Upper lobe of left lung (tissue), 6 donors: ENCODE measurements around the gene PIKFYVE. TPM values are rescaled to one million over a fixed set of nuclear protein-coding genes. Genes with fewer than 3 reads are reported as not detected.

Experiments
- ATAC-seq, 2 donors: fragments of 200-7000 bp; cut with Tn5 transposase; one replicate each; pipeline ENCODE4 v1.9.1; 2022; ENCODE audit warnings: mild to moderate bottlenecking in 2 of 2, moderate library complexity in 2 of 2; ENCODE audit not compliant: low FRiP score in 2 of 2
- DNase-seq, 2 donors: peaks; one replicate each; pipeline ENCODE4 v3.0.0-alpha.2; 2019 to 2020
- H3K27ac ChIP-seq, 4 donors: fragments of 200-600 bp; sonication (generic); one replicate each; pipeline ENCODE4 v1.5.1; 2016 to 2019
- H3K27me3 ChIP-seq, 4 donors: fragments of 200-600 bp; sonication (generic); one replicate each; pipeline ENCODE4 v1.5.1; 2017 to 2019
- H3K36me3 ChIP-seq, 4 donors: fragments of 200-600 bp; sonication (generic); one replicate each; pipeline ENCODE4 v1.5.1; 2016 to 2019
- H3K4me1 ChIP-seq, 4 donors: fragments of 200-600 bp; sonication (generic); one replicate each; pipeline ENCODE4 v1.5.1; 2018 to 2019
- H3K4me3 ChIP-seq, 4 donors: fragments of 200-600 bp; sonication (generic); one replicate each; pipeline ENCODE4 v1.5.1; 2017 to 2019; ENCODE audit warnings: mild to moderate bottlenecking in 2 of 4, moderate library complexity in 1 of 4
- H3K9me3 ChIP-seq, 4 donors: fragments of 200-600 bp; sonication (generic); one replicate each; pipeline ENCODE4 v1.5.1; 2018 to 2019
- CTCF ChIP-seq, 6 experiments: fragments of 450-650 bp in 4 of 6; fragments of 200-600 bp in 2 of 6; sonication (generic) in 2 of 6; IDR thresholded peaks; one replicate each; pipeline ENCODE4 v1.5.1; 2016 to 2019; ENCODE audit warnings: antibody characterized with exemption in 6 of 6
- EP300 ChIP-seq, 4 donors: sonication (generic); formaldehyde crosslinking; IDR thresholded peaks; one replicate each; pipeline ENCODE4 v1.5.1; 2017; ENCODE audit warnings: antibody characterized with exemption in 4 of 4, control low read depth in 2 of 4
- POLR2A ChIP-seq, 4 donors: fragments of 450-650 bp; IDR thresholded peaks; one replicate each; pipeline ENCODE4 v1.5.1; 2016 to 2017; ENCODE audit warnings: antibody characterized with exemption in 4 of 4, mild to moderate bottlenecking in 2 of 4
- POLR2AphosphoS5 ChIP-seq, 2 donors: sonication (generic); formaldehyde crosslinking; IDR thresholded peaks; one replicate each; pipeline ENCODE4 v1.5.1; 2017; ENCODE audit warnings: antibody characterized with exemption in 2 of 2
- WGBS, 2 donors: methylation state at CpG; one replicate each; pipeline ENCODE4 v1.1.5; 2017 to 2018; 5-methylcytosine and 5-hydroxymethylcytosine counted together
- total RNA-seq, 6 donors: library from RNA; depleted of rRNA in 4 of 6; stranded (reverse); fragments of >200 nt in 4 of 6; gene quantifications; one replicate each; pipeline versions ENCODE4 v1.1.0 to v1.2.1, GENCODE V29; 2016 to 2021
- donor health status: DM: no; HTN: no; CAD: no; lungs with moderate emphysema.
- donor health status: DM: no; HTN: yes; CAD: no; lungs with severe emphysema.

PIKFYVE gene
- total RNA-seq, 6 donors from 2014 or later, result 20.1 to 48.2 (median 25.1) TPM

GRCh38 chr2:208227581-208228232 is 38.3 kb upstream of the PIKFYVE start:
- DNase-seq (peak in 1 of 2 donors; percentile 72), ATAC-seq (peak; percentile 23 to 40)
- no peak overlapping the region for H3K27ac ChIP-seq
- H3K36me3 ChIP-seq, result no peaks in the 10 kb centered on the region
- H3K4me3 ChIP-seq, result no peak overlapping the region
- 95% methylated on average over 4 to 22 of the region's 33 CpGs for WGBS, 2 donors
- no peak for TF ChIP-seq EP300 (IDR thresholded peaks at IDR 0.05)
- TF ChIP-seq CTCF (IDR thresholded peaks at IDR 0.05), result no peak
- TF ChIP-seq POLR2AphosphoS5 (IDR thresholded peaks at IDR 0.05), result no peak
- no peak for TF ChIP-seq POLR2A (IDR thresholded peaks at IDR 0.05)
- H3K4me1 ChIP-seq, result peaks cover 0 to 3% (median 0%) of the 10 kb centered on the region in 4 donors
- H3K27me3 ChIP-seq, result no peaks in the 10 kb centered on the region
- H3K9me3 ChIP-seq, result peaks cover 0 to 7% (median 2%) of the 10 kb centered on the region in 4 donors

GRCh38 chr2:208228476-208228875 is 37.6 kb upstream of the PIKFYVE start:
- no peak overlapping the region for H3K4me3 ChIP-seq
- ATAC-seq, result no peak
- 29 to 63% methylated on average over 1 of the region's 1 CpG for WGBS, 2 donors

GRCh38 chr2:208234786-208235185 is 31.3 kb upstream of the PIKFYVE start:
- no peak overlapping the region for H3K27ac ChIP-seq
- H3K4me1 ChIP-seq, result no peaks in the 10 kb centered on the region
- H3K27me3 ChIP-seq, result no peaks in the 10 kb centered on the region
- ATAC-seq (no peak), DNase-seq (no peak)
- peaks cover 0 to 7% (median 2%) of the 10 kb centered on the region in 4 donors for H3K9me3 ChIP-seq
- peaks cover 11 to 37% (median 21%) of the 10 kb centered on the region in 4 donors for H3K36me3 ChIP-seq
- H3K4me3 ChIP-seq, result no peak overlapping the region
- no peak for TF ChIP-seq CTCF (IDR thresholded peaks at IDR 0.05)
- no peak for TF ChIP-seq POLR2AphosphoS5 (IDR thresholded peaks at IDR 0.05)
- WGBS, 2 donors, result 91 to 92% methylated on average over 1 of the region's 1 CpG

More at GRCh38 chr2:208228476-208228875, 37.6 kb upstream of the PIKFYVE start:
- TF ChIP-seq POLR2AphosphoS5 (IDR thresholded peaks at IDR 0.05) (no peak), CTCF (IDR thresholded peaks at IDR 0.05) (no peak), EP300 (IDR thresholded peaks at IDR 0.05) (no peak)
- peaks cover 0 to 7% (median 2%) of the 10 kb centered on the region in 4 donors for H3K9me3 ChIP-seq
- H3K4me1 ChIP-seq, result peaks cover 0 to 3% (median 0%) of the 10 kb centered on the region in 4 donors
- H3K27ac ChIP-seq, result no peak overlapping the region
- H3K36me3 ChIP-seq, result no peaks in the 10 kb centered on the region
- DNase-seq, result no peak
- no peaks in the 10 kb centered on the region for H3K27me3 ChIP-seq

- ATAC-seq, result no peak
- Histone ChIP-seq H3K27ac (no peak overlapping the region), H3K4me1 (no peaks in the 10 kb centered on the region), H3K36me3 (peaks cover 11 to 41% (median 28%) of the 10 kb centered on the region in 4 donors), H3K27me3 (no peaks in the 10 kb centered on the region), H3K4me3 (no peak overlapping the region), H3K9me3 (peaks cover 0 to 7% (median 2%) of the 10 kb centered on the region in 4 donors)
- no peak for DNase-seq
- TF ChIP-seq POLR2AphosphoS5 (IDR thresholded peaks at IDR 0.05) (no peak), CTCF (IDR thresholded peaks at IDR 0.05) (no peak), EP300 (IDR thresholded peaks at IDR 0.05) (no peak), POLR2A (IDR thresholded peaks at IDR 0.05) (no peak)
- WGBS, 2 donors, result 71 to 82% methylated on average over 2 of the region's 2 CpGs
These were observed 30.2 kb upstream of the PIKFYVE start for GRCh38 chr2:208235860-208236259.
